IPS-20b (cell line): ENCODE results near the gene GRIK5.
A peak's percentile ranks its signal among the peaks of the same experiment; 100 is the strongest.
"Not testable (repeated sequence)": the region's sequence is repeated elsewhere in the genome, so short reads cannot be mapped to it uniquely, and the experiment has no call there.

Source experiments
- H3K27ac ChIP-seq: one replicate; pipeline ENCODE4 v1.5.1; 2013; ENCODE audit warnings: low read length
- H3K27me3 ChIP-seq: 2 replicates; pipeline ENCODE4 v1.6.1; 2013; ENCODE audit warnings: mild to moderate bottlenecking, low read length, inconsistent platforms; ENCODE audit not compliant: insufficient read depth
- H3K36me3 ChIP-seq: 2 replicates; pipeline ENCODE4 v1.6.1; 2013; ENCODE audit warnings: low read depth, mild to moderate bottlenecking, inconsistent platforms, low read length, moderate library complexity; ENCODE audit not compliant: insufficient read depth
- H3K4me1 ChIP-seq: 2 replicates; pipeline ENCODE4 v1.6.1; 2013; ENCODE audit warnings: mild to moderate bottlenecking, control low read depth, inconsistent platforms, low read length, moderate library complexity; ENCODE audit not compliant: insufficient read depth
- H3K4me3 ChIP-seq: 2 replicates; pipeline ENCODE4 v1.5.1; 2013; ENCODE audit warnings: mild to moderate bottlenecking, low read length, inconsistent platforms
- H3K9ac ChIP-seq: 2 replicates; pipeline ENCODE4 v1.6.1; 2013; ENCODE audit warnings: low read depth, mild to moderate bottlenecking, inconsistent platforms, low read length, moderate library complexity
- H3K9me3 ChIP-seq: 2 replicates; pipeline ENCODE4 v1.6.1; 2013; ENCODE audit warnings: mild to moderate bottlenecking, low read depth, low read length, inconsistent platforms; ENCODE audit not compliant: insufficient read depth

The GRIK5 gene

DNA sequence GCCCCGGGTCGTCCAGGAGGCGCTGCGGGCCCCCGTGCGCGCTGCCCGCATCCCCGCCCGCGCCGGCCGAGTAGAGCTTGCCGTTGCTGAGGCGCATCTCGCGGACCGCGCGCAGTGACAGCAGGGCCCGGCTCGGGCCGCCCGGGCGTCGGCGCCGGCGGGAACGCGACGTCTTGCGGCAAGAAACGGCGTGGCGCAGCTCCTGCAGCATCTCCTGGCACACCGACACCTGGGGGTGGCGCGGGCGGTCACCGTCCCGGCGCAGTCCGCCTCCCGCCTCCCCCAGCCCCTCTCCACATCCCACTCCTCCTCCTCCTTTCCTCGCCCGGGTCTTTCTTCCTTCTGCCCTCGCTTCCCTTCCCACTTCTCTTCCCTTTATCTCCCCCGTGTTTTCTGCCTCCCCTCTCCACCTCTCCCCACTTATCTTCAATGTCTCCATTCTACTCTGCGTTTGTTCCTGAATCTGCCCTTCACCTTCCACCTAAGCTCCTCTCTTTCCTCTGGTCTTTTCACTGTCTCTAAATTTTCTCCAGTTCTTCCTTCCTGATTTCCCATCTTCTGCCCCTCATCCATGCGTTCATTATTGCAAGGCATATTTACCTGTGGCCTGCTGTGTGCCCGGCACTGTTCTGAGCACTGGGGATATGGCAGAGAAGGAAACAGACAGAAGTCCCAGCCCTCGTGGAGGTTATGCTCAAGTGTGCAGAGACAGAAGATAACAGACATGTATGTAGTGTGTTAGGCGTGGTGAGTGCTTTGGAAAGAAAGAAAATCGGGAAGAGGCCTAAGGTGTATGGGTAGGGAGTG is 70.7 kb downstream of the GRIK5 start:
- Histone ChIP-seq H3K9me3 (no peaks in the 10 kb centered on the region), H3K4me1 (peaks cover 10% of the 10 kb centered on the region; the same call in 1 of the 2 replicates), H3K36me3 (0 out of 2 replicates have a peak, but pooled peaks cover 4% of the 10 kb centered on the region), H3K4me3 (peak overlapping the region; percentile 34; the same call in 1 of the 2 replicates), H3K27me3 (peaks cover 79% of the 10 kb centered on the region), H3K9ac (0 out of 2 replicates have a peak overlapping the region, but pooled peaks have one; percentile 27), H3K27ac (no peak overlapping the region)

GRCh38 chr19:41998246-41999020 is 71.6 kb downstream of the GRIK5 start:
- Histone ChIP-seq H3K9ac (no peak overlapping the region), H3K27me3 (peaks cover 85% of the 10 kb centered on the region), H3K36me3 (0 out of 2 replicates have a peak, but pooled peaks cover 4% of the 10 kb centered on the region), H3K4me3 (peak overlapping the region; percentile 52), H3K9me3 (no peaks in the 10 kb centered on the region), H3K4me1 (peaks cover 10% of the 10 kb centered on the region; the same call in 1 of the 2 replicates), H3K27ac (no peak overlapping the region)

DNA sequence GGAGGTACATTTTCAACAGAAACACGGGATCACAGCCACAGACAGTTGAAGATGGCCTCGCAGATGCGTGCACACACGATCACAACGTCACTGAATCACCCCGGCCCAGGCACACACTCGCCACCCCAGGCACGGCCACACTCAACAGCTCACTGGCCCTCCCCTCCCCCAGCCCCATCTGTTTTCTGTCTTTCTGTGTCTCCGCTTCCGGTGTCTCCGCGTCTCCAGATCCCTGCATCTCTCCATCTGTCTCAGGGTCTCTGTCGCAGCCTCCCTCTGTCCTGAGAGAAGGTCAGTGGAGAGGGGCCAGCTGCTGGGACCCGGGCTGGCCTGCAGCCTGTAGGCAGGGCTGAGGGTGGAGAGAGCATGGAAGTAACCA is 72.2 kb downstream of the GRIK5 start:
- Histone ChIP-seq H3K36me3 (0 out of 2 replicates have a peak, but pooled peaks cover 4% of the 10 kb centered on the region), H3K27ac (no peak overlapping the region), H3K9ac (no peak overlapping the region), H3K27me3 (peaks cover 90% of the 10 kb centered on the region), H3K4me3 (peak overlapping the region; percentile 52), H3K4me1 (peaks cover 10% of the 10 kb centered on the region; the same call in 1 of the 2 replicates), H3K9me3 (no peaks in the 10 kb centered on the region)

DNA sequence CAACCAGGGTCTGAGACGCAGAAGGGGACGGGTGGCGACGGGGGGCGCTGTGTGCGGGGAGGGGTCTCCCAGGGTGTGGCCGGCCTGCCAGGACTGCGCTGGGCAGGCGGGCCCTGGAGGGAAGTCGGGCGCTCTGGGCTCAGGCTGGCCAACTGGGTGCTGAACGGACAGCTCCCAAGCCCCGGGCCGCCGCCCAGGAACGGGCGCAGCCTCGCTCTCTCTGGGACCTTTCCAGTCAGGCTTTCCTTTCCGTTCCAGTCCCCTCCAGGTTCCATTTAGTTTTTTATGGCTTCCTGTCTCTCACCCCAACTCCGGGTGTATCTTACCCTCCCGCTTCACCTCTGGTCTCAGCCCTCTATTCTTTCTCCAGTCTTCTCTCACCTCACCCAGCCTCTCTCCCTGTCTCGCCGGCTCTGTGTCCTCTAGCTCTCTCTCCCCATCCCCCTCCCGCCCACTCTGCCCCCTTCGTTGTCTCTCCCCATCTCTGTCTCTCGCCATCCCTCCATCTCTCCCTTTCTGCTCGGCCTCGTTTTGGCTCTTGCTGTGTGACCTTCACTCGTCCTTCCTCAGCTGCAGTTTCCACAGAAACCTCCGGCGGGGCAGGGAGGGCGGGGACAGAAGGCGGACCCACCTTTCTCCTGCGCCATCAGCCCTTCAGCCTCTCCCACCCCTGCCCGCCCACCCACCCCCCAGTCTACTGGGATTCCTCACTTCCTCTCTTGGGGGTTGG is 72.7 kb downstream of the GRIK5 start:
- H3K27me3 ChIP-seq = peaks cover 92% of the 10 kb centered on the region
- H3K36me3 ChIP-seq = 0 out of 2 replicates have a peak, but pooled peaks cover 4% of the 10 kb centered on the region
- peaks cover 10% of the 10 kb centered on the region; the same call in 1 of the 2 replicates for H3K4me1 ChIP-seq
- no peak overlapping the region for H3K27ac ChIP-seq
- peak overlapping the region; percentile 56; the same call in 1 of the 2 replicates for H3K4me3 ChIP-seq
- H3K9ac ChIP-seq = no peak overlapping the region
- no peaks in the 10 kb centered on the region for H3K9me3 ChIP-seq

DNA sequence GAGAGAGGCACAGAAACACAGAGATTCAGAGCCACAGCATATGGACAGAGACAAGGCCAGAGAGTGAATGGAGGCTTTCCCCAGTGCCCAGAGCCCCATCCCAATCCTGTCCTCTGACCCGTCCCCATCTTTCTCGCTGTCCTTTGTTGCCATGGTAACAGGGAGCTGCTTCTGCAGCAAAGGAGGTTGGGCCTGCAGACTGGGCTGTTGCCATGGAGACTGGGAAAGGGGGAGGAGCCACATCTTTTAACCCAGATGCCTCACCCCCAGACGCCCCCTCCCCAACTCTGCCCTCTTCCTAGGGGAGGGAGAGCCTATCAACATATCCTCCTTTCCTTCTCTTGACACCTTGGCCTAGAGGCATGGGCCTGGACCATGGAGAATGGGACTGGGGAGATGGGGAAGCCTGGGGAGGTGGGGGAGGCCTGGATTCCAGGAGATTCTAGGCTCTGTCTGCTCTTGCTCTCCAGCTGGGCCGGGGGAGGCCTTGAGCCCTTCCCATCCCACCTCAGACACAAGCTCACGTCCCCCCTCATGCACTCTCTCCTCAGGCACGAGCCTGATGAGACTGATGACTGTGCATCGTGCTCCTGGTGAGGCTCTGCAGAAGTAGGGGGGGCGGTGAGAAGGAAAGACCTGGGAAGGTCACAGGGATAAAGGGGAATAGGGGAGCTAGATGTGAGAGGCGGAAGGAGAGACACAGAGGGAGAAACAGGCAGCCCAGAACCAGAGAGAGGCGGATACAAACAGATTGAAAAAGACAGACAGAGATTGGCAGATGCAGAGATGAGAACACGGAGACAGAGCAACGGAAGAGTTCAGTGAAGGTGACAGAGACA is 73.8 kb downstream of the GRIK5 start:
- Histone ChIP-seq H3K4me1 (peaks cover 10% of the 10 kb centered on the region; the same call in 1 of the 2 replicates), H3K27me3 (peaks cover 82% of the 10 kb centered on the region), H3K4me3 (no peak overlapping the region), H3K36me3 (no peaks in the 10 kb centered on the region), H3K27ac (no peak overlapping the region), H3K9ac (no peak overlapping the region), H3K9me3 (no peaks in the 10 kb centered on the region)

DNA sequence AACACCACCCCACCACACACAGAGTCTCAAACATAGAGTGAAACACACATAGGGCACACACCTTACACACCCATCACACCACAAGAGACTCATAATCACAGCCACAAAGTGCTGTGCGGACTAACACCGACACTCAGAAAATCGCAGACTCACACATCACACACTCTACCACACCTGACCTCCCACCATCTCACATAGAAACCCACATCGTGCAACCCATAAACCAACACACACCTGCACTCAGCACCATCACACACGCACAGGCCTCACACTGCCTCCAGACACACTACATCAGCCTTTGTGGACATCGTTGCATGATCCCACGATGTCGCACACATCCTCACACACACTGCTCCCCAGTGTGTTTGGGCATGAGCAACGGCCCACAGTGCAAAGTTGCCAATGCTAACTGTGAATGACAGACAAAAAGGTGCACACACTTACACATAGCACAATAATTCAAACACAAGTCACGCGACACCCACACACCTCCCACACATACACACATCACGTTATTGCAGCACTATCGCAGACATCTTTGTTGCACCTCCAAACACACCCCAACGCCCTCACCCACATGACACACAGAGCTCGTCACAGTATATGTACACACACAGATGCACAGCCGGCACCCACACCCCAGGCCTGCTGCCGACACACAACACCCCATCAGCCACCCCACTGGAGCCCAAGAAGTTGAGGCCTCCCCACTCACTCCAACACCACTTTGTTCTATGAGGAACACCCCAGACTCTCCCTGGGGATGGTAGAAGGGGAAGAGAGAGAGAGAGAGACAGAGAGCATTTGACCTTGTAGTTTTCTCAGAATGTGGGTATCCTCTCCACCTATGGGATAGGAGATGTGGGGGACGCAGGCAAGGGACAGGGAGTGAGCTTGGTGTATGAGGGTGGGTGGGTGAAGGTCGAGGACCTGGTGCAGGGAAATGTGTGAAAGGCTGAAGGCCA is 74.7 kb downstream of the GRIK5 start:
- Histone ChIP-seq H3K27me3 (peaks cover 76% of the 10 kb centered on the region), H3K9me3 (no peaks in the 10 kb centered on the region), H3K36me3 (no peaks in the 10 kb centered on the region), H3K9ac (no peak overlapping the region), H3K4me1 (peaks cover 10% of the 10 kb centered on the region; the same call in 1 of the 2 replicates), H3K4me3 (no peak overlapping the region), H3K27ac (no peak overlapping the region)

DNA sequence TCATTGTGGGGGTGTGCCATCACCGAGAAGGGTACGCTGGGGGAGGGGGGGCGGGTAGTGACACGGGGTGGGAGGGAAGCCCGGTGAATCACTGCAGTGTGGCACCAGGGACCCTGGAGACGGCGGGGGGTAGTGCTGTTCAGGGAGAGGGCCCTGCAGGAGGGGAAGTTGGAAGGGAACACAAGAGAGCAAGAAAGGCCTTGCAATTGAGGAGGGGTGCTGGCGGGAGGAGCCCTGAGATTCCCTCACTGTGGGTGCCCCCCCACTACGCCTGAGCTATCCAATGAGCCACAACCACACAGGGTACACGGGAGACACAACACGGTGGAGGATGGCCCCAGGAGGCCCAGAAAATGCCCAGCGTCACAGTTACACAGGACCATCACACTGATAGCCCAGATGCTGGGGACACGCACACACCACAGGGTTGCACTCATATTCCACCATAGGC is 75.5 kb downstream of the GRIK5 start:
- peaks cover 76% of the 10 kb centered on the region for H3K27me3 ChIP-seq
- no peak overlapping the region for H3K9ac ChIP-seq
- no peaks in the 10 kb centered on the region for H3K9me3 ChIP-seq
- H3K36me3 ChIP-seq = no peaks in the 10 kb centered on the region
- peaks cover 9% of the 10 kb centered on the region; the same call in 1 of the 2 replicates for H3K4me1 ChIP-seq
- peak overlapping the region; percentile 84; the same call in 1 of the 2 replicates for H3K4me3 ChIP-seq
- no peak overlapping the region for H3K27ac ChIP-seq

GRCh38 chr19:41993612-41994483 is 76.2 kb downstream of the GRIK5 start, which contains the start of gene ATP1A3:
TSS of gene ATP1A3 (minus strand) at chr19:41994230. CDS start at chr19:41994076, 154 bp downstream.
- Histone ChIP-seq H3K9me3 (no peaks in the 10 kb centered on the region), H3K36me3 (no peaks in the 10 kb centered on the region), H3K9ac (peak within 1 kb of the TSS; percentile 70; the same call in 1 of the 2 replicates), H3K27me3 (peaks cover 71% of the 10 kb centered on the region), H3K4me1 (peaks cover 6% of the 10 kb centered on the region; the same call in 1 of the 2 replicates), H3K4me3 (peak within 1 kb of the TSS; percentile 84), H3K27ac (no peak within 1 kb of the TSS)

DNA sequence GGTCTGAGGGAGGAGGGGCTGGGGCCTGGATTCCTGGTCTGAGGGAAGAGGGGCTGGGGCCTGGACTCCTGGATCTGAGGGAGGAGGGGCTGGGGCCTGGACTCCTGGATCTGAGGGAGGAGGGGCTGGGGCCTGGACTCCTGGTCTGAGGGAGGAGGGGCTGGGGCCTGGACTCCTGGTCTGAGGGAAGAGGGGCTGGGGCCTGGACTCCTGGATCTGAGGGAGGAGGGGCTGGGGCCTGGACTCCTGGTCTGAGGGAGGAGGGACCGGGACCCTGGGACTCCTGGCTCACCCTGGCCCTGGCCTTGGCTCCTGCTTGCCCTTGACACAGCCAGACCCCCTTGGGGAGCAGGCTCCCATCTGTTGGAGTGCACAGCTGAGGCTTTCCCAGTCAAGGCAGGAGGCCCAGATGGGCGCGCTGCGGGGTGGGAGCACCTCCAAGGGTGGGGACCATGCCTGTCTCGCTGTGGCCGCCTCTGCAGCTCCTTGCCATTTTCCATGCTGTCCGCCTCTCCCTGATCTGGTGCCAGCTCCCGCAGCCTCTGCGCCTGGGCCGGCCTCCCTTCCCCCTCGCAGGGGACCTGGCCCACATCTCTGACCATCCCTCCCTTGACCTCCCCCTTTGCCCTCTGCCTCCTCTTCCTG is 78.0 kb downstream of the GRIK5 start:
- not testable (repeated sequence) for H3K36me3 ChIP-seq, H3K9me3 ChIP-seq, H3K9ac ChIP-seq, H3K27ac ChIP-seq, H3K4me1 ChIP-seq, H3K4me3 ChIP-seq
- H3K27me3 ChIP-seq = peaks cover 55% of the 10 kb centered on the region
